ENCODE measurements around the gene CLASP2. TPM values are rescaled to one million over a fixed set of nuclear protein-coding genes. Genes with fewer than 3 reads are reported as not detected.
"Not testable (repeated sequence)": the region's sequence is repeated elsewhere in the genome, so short reads cannot be mapped to it uniquely, and the experiment has no call there.

CLASP2 gene
- total RNA-seq, 2 donors from 2014 or later = 65.0 to 74.8 TPM

GRCh38 chr3:33467786-33468185, 250.3 kb downstream of the CLASP2 start:
- Mint-ChIP-seq H3K36me3 (ENCODE audit: low read depth) (peaks cover 16% of the 10 kb centered on the region), H3K27me3 (ENCODE audit: insufficient read depth) (no peaks in the 10 kb centered on the region), H3K9me3 (peaks cover 51% of the 10 kb centered on the region), H3K4me1 (peaks cover 3% of the 10 kb centered on the region), H3K4me3 (no peak overlapping the region), H3K27ac (no peak overlapping the region)
- Histone ChIP-seq H3K36me3 (ENCODE audit: control insufficient read depth, insufficient read depth, low read length) (no peaks in the 10 kb centered on the region), H3K9me3 (ENCODE audit: control insufficient read depth, low read length) (peaks cover 36% of the 10 kb centered on the region), H3K27ac (ENCODE audit: low read depth, low read length) (no peak overlapping the region), H3K9ac (ENCODE audit: extremely low read depth, low read length, poor library complexity, severe bottlenecking) (no peak overlapping the region), H3K4me1 (ENCODE audit: control insufficient read depth, insufficient read depth, low read length) (peaks cover 4% of the 10 kb centered on the region), H3K4me3 (ENCODE audit: low read length) (peak overlapping the region; percentile 62), H3K27me3 (ENCODE audit: control insufficient read depth, insufficient read depth, low read length, poor library complexity, severe bottlenecking) (no peaks in the 10 kb centered on the region)
- WGBS, 2 experiments (ENCODE audit: insufficient coverage in 1 of 2, insufficient read length in 1 of 2) = 83 to 100% methylated on average over 2 to 3 of the region's 3 CpGs
- TF ChIP-seq, protein P1, sequence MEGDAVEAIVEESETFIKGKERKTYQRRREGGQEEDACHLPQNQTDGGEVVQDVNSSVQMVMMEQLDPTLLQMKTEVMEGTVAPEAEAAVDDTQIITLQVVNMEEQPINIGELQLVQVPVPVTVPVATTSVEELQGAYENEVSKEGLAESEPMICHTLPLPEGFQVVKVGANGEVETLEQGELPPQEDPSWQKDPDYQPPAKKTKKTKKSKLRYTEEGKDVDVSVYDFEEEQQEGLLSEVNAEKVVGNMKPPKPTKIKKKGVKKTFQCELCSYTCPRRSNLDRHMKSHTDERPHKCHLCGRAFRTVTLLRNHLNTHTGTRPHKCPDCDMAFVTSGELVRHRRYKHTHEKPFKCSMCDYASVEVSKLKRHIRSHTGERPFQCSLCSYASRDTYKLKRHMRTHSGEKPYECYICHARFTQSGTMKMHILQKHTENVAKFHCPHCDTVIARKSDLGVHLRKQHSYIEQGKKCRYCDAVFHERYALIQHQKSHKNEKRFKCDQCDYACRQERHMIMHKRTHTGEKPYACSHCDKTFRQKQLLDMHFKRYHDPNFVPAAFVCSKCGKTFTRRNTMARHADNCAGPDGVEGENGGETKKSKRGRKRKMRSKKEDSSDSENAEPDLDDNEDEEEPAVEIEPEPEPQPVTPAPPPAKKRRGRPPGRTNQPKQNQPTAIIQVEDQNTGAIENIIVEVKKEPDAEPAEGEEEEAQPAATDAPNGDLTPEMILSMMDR (conservative IDR thresholded peaks at IDR 0.05) = no peak
- DNase-seq = peak; percentile 64

GRCh38 chr3:33461097-33461496, 257.0 kb downstream of the CLASP2 start:
- no peak for DNase-seq
- peaks cover 30% of the 10 kb centered on the region for H3K36me3 Mint-ChIP-seq (ENCODE audit: low read depth)
- H3K4me1 ChIP-seq (ENCODE audit: control insufficient read depth, insufficient read depth, low read length) = no peaks in the 10 kb centered on the region
- H3K4me3 Mint-ChIP-seq = no peak overlapping the region
- peaks cover 75% of the 10 kb centered on the region for H3K9me3 Mint-ChIP-seq
- no peak overlapping the region for H3K4me3 ChIP-seq (ENCODE audit: low read length)
- peaks cover 50% of the 10 kb centered on the region for H3K9me3 ChIP-seq (ENCODE audit: control insufficient read depth, low read length)
- no peak overlapping the region for H3K9ac ChIP-seq (ENCODE audit: extremely low read depth, low read length, poor library complexity, severe bottlenecking)
- H3K27ac ChIP-seq (ENCODE audit: low read depth, low read length) = no peak overlapping the region
- no peaks in the 10 kb centered on the region for H3K27me3 Mint-ChIP-seq (ENCODE audit: insufficient read depth)
- WGBS, 2 experiments (ENCODE audit: insufficient coverage in 1 of 2, insufficient read length in 1 of 2) = 92 to 95% methylated on average over 2 of the region's 2 CpGs
- H3K27ac Mint-ChIP-seq = no peak overlapping the region
- H3K36me3 ChIP-seq (ENCODE audit: control insufficient read depth, insufficient read depth, low read length) = no peaks in the 10 kb centered on the region
- no peaks in the 10 kb centered on the region for H3K27me3 ChIP-seq (ENCODE audit: control insufficient read depth, insufficient read depth, low read length, poor library complexity, severe bottlenecking)
- TF ChIP-seq, protein P1 (conservative IDR thresholded peaks at IDR 0.05) = no peak
- H3K4me1 Mint-ChIP-seq = peaks cover 3% of the 10 kb centered on the region

DNA sequence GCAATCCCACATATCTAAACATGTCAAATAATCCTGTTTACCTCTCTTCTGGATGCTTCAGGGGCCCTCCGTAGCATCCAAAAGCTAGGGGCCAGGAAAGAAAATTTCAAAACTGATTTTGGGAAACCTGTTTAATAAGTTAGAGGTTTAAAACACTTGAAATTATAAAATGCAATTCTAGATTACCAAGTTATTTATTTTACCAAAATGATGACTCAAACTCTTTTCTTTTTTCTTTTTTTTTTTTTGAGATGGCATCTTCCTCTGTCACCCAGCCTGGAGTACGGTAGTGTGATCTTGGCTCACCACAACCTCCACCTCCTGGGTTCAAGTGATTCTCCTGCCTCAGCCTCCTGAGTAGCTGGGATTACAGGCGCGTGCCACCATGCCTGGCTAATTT, 258.5 kb downstream of the CLASP2 start:
- not testable (repeated sequence) for H3K4me3 Mint-ChIP-seq; H3K27ac ChIP-seq (ENCODE audit: low read depth, low read length); H3K9ac ChIP-seq (ENCODE audit: extremely low read depth, low read length, poor library complexity, severe bottlenecking); H3K27me3 ChIP-seq (ENCODE audit: control insufficient read depth, insufficient read depth, low read length, poor library complexity, severe bottlenecking); DNase-seq; H3K27ac Mint-ChIP-seq; H3K4me1 Mint-ChIP-seq; H3K4me3 ChIP-seq (ENCODE audit: low read length); H3K36me3 ChIP-seq (ENCODE audit: control insufficient read depth, insufficient read depth, low read length); H3K4me1 ChIP-seq (ENCODE audit: control insufficient read depth, insufficient read depth, low read length); H3K27me3 Mint-ChIP-seq (ENCODE audit: insufficient read depth)
- 100% methylated on average over 4 of the region's 4 CpGs; no CpG with 5 or more reads in 1 of the 2 experiments for WGBS, 2 experiments (ENCODE audit: insufficient coverage in 1 of 2, insufficient read length in 1 of 2)
- peaks cover 42% of the 10 kb centered on the region for H3K36me3 Mint-ChIP-seq (ENCODE audit: low read depth)
- H3K9me3 ChIP-seq (ENCODE audit: control insufficient read depth, low read length) = peaks cover 45% of the 10 kb centered on the region
- peaks cover 76% of the 10 kb centered on the region for H3K9me3 Mint-ChIP-seq

GRCh38 chr3:33458446-33458845, 259.6 kb downstream of the CLASP2 start:
- no peak overlapping the region for H3K27ac Mint-ChIP-seq
- TF ChIP-seq, protein P1 (conservative IDR thresholded peaks at IDR 0.05) = no peak
- Histone ChIP-seq H3K27ac (ENCODE audit: low read depth, low read length) (no peak overlapping the region), H3K27me3 (ENCODE audit: control insufficient read depth, insufficient read depth, low read length, poor library complexity, severe bottlenecking) (no peaks in the 10 kb centered on the region), H3K4me1 (ENCODE audit: control insufficient read depth, insufficient read depth, low read length) (no peaks in the 10 kb centered on the region), H3K9ac (ENCODE audit: extremely low read depth, low read length, poor library complexity, severe bottlenecking) (no peak overlapping the region), H3K4me3 (ENCODE audit: low read length) (no peak overlapping the region), H3K9me3 (ENCODE audit: control insufficient read depth, low read length) (peaks cover 45% of the 10 kb centered on the region), H3K36me3 (ENCODE audit: control insufficient read depth, insufficient read depth, low read length) (peaks cover 3% of the 10 kb centered on the region)
- H3K4me3 Mint-ChIP-seq = no peak overlapping the region
- H3K4me1 Mint-ChIP-seq = peaks cover 3% of the 10 kb centered on the region
- peaks cover 50% of the 10 kb centered on the region for H3K36me3 Mint-ChIP-seq (ENCODE audit: low read depth)
- 85 to 100% methylated on average over 3 of the region's 3 CpGs for WGBS, 2 experiments (ENCODE audit: insufficient coverage in 1 of 2, insufficient read length in 1 of 2)
- H3K9me3 Mint-ChIP-seq = peaks cover 80% of the 10 kb centered on the region
- no peak for DNase-seq
- no peaks in the 10 kb centered on the region for H3K27me3 Mint-ChIP-seq (ENCODE audit: insufficient read depth)

Measured in endodermal cell (in vitro differentiated cells).